Stimulated activated CD4-positive, alpha-beta T cell treated with anti-CD3 and anti-CD28 coated beads, Interleukin-15, amount 100 ng/mL, for 24 hours (primary cell): Measurements from ENCODE around the gene PRKAG2.

Experiments
- DNase-seq: peaks from one replicate; pipeline ENCODE4 v3.0.0-alpha.2; 2020

Gene PRKAG2

GRCh38 chr7:151704960-151705635 lies 171.8 kb downstream of the PRKAG2 start:
- no peak for DNase-seq

- DNase-seq, result no peak
These were observed 172.5 kb downstream of the PRKAG2 start for GRCh38 chr7:151704299-151704959.

- DNase-seq, result no peak
These were observed 174.0 kb downstream of the PRKAG2 start for GRCh38 chr7:151702961-151703360.

- no peak for DNase-seq
These were observed 176.2 kb downstream of the PRKAG2 start for GRCh38 chr7:151700586-151701165.

GRCh38 chr7:151699928-151700319 lies 177.0 kb downstream of the PRKAG2 start:
- DNase-seq, result no peak

- DNase-seq, result no peak
These were observed 177.6 kb downstream of the PRKAG2 start for GRCh38 chr7:151699147-151699927.

- no peak for DNase-seq
These were observed 179.0 kb downstream of the PRKAG2 start for GRCh38 chr7:151697942-151698341.

GRCh38 chr7:151697515-151697895 lies 179.4 kb downstream of the PRKAG2 start:
- DNase-seq, result no peak

- DNase-seq, result no peak
These were observed 180.0 kb downstream of the PRKAG2 start for GRCh38 chr7:151696721-151697514.

- no peak for DNase-seq
These were observed 180.9 kb downstream of the PRKAG2 start for GRCh38 chr7:151695951-151696541.

GRCh38 chr7:151694828-151695580 lies 181.9 kb downstream of the PRKAG2 start:
- no peak for DNase-seq

GRCh38 chr7:151694441-151694827 lies 182.5 kb downstream of the PRKAG2 start:
- no peak for DNase-seq

GRCh38 chr7:151693140-151693539 lies 183.8 kb downstream of the PRKAG2 start:
- DNase-seq, result no peak

- no peak for DNase-seq
These were observed 184.2 kb downstream of the PRKAG2 start for GRCh38 chr7:151692721-151693120.

- DNase-seq, result no peak
These were observed 185.5 kb downstream of the PRKAG2 start for GRCh38 chr7:151691449-151691848.

- no peak for DNase-seq
These were observed 186.3 kb downstream of the PRKAG2 start for GRCh38 chr7:151690606-151691005.

- DNase-seq, result no peak
These were observed 187.5 kb downstream of the PRKAG2 start for GRCh38 chr7:151689196-151689971.

- no peak for DNase-seq
These were observed 188.6 kb downstream of the PRKAG2 start for GRCh38 chr7:151688236-151688780.

GRCh38 chr7:151687523-151688235 lies 189.2 kb downstream of the PRKAG2 start:
- no peak for DNase-seq

GRCh38 chr7:151686826-151687225 lies 190.1 kb downstream of the PRKAG2 start:
- DNase-seq, result no peak
